B cell (primary cell): ENCODE results near the gene CNTN4.

ENCODE experiments used
- EZH2 ChIP-seq: IDR thresholded peaks from 2 replicates; pipeline ENCODE4 v1.6.1; 2012; ENCODE audit warnings: borderline replicate concordance, low read depth, mild to moderate bottlenecking, moderate library complexity, low read length; ENCODE audit not compliant: insufficient read depth, poor library complexity, severe bottlenecking
- TF ChIP-seq, protein P1 (sequence below): fragments of 200-600 bp; IDR thresholded peaks from one replicate; pipeline ENCODE4 v1.8.0; 2022; ENCODE audit warnings: antibody characterized with exemption, mild to moderate bottlenecking

DNA sequence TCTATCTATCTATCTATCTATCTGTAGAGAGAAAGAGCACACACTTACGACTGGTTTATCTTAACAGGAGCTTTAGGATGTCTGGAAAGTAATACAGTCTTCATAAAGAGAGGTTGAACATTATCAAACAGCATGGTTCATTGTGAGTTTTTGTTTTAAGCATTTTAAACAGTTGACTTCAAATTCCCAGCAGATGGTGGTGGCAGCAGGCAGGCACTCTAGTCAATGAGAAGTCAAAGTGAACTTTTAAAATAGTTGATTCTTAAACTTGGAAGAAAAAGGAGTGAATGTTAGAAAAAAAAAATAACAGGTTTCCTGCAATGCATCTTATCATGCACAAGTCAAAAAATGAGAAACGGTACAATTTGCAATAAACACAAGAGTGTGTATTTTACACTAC is 578.8 kb downstream of the CNTN4 start:
- TF ChIP-seq, protein P1, sequence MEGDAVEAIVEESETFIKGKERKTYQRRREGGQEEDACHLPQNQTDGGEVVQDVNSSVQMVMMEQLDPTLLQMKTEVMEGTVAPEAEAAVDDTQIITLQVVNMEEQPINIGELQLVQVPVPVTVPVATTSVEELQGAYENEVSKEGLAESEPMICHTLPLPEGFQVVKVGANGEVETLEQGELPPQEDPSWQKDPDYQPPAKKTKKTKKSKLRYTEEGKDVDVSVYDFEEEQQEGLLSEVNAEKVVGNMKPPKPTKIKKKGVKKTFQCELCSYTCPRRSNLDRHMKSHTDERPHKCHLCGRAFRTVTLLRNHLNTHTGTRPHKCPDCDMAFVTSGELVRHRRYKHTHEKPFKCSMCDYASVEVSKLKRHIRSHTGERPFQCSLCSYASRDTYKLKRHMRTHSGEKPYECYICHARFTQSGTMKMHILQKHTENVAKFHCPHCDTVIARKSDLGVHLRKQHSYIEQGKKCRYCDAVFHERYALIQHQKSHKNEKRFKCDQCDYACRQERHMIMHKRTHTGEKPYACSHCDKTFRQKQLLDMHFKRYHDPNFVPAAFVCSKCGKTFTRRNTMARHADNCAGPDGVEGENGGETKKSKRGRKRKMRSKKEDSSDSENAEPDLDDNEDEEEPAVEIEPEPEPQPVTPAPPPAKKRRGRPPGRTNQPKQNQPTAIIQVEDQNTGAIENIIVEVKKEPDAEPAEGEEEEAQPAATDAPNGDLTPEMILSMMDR: no peak
- no peak for TF ChIP-seq EZH2
